ENCODE results near the gene CDH23. TPM values are rescaled to one million over a fixed set of nuclear protein-coding genes. Genes with fewer than 3 reads are reported as not detected.

Gene CDH23
- total and polyA plus RNA-seq, 2 of the 8 experiments (the other 6 are each of a cell fraction or from before 2014, with no cell fraction given), result 1.9 to 4.9 TPM

GRCh38 chr10:71734797-71735196, 338.1 kb downstream of the CDH23 start:
- WGBS, 2 experiments (ENCODE audit: extremely low coverage in 1 of 2, insufficient coverage in 1 of 2, insufficient read length in 1 of 2, insufficient replicate concordance in 2 of 2, low coverage in 1 of 2, low lambda C conversion rate in 2 of 2, missing lambda C conversion rate in 1 of 2), result 90% methylated on average over 3 of the region's 5 CpGs; no CpG with 5 or more reads in 1 of the 2 experiments
- no peak for FAIRE-seq
- CTCF ChIA-PET (ENCODE audit: partially characterized antibody), result interaction anchor here (0.9 kb wide), 1 partner anchor 12 kb away, joined by 5 read pairs; no protein-coding TSS in a partner anchor
- TF ChIP-seq TEAD4 (IDR thresholded peaks at IDR 0.05; ENCODE audit: low read depth, low read length) (no peak), TAF7 (optimal IDR thresholded peaks at IDR 0.05; ENCODE audit: borderline replicate concordance, low read depth, low read length) (no peak), JUND (IDR thresholded peaks at IDR 0.05; ENCODE audit: low read length) (no peak), CREB1 (IDR thresholded peaks at IDR 0.05) (no peak), NRF1 (IDR thresholded peaks at IDR 0.05; ENCODE audit: low read depth, low read length) (no peak), EGR1 (IDR thresholded peaks at IDR 0.05; ENCODE audit: borderline replicate concordance, low read depth, low read length) (no peak), SP1 (IDR thresholded peaks at IDR 0.05; ENCODE audit: low read depth, low read length) (no peak), RBBP5 (IDR thresholded peaks at IDR 0.05; ENCODE audit: borderline replicate concordance, low read depth, low read length) (no peak), EP300 (IDR thresholded peaks at IDR 0.05; ENCODE audit: borderline replicate concordance in 1 of 2, low read depth in 2 of 2, low read length in 2 of 2) (no peak), SP4 (IDR thresholded peaks at IDR 0.05; ENCODE audit: low read length) (no peak), RNF2 (IDR thresholded peaks at IDR 0.05; ENCODE audit: borderline replicate concordance, low read depth, low read length, missing control alignments, poor library complexity, severe bottlenecking) (no peak), GTF2F1 (IDR thresholded peaks at IDR 0.05; ENCODE audit: borderline replicate concordance, low read depth, low read length) (no peak)

More at GRCh38 chr10:71734797-71735196, 338.1 kb downstream of the CDH23 start:
- Histone ChIP-seq H4K20me1 (replicated peaks in 1 of 2; ENCODE audit: control insufficient read depth in 1 of 2, insufficient read depth in 2 of 2, low read length in 2 of 2) (no peaks in the 10 kb centered on the region), H3K56ac (replicated peaks; ENCODE audit: insufficient read length, low read depth, low read length) (no peak overlapping the region), H4K91ac (replicated peaks; ENCODE audit: insufficient read length, low read length) (no peak overlapping the region), H2BK5ac (ENCODE audit: low read depth, low read length) (no peak overlapping the region), H3K27me3 (replicated peaks in 1 of 4; ENCODE audit: control insufficient read depth in 3 of 4, extremely low read depth in 1 of 4, insufficient read depth in 3 of 4, low read length in 3 of 4) (no peaks in the 10 kb centered on the region), H3K4me3 (ENCODE audit: extremely low read depth in 1 of 4, insufficient read depth in 2 of 4, low read depth in 3 of 4, low read length in 4 of 4) (no peak overlapping the region), H3K18ac (ENCODE audit: extremely low read depth, low read length) (no peak overlapping the region), H3K9me3 (ENCODE audit: insufficient read depth in 2 of 2, low read depth in 1 of 2, low read length in 1 of 2) (no peaks in the 10 kb centered on the region), H3K36me3 (ENCODE audit: control insufficient read depth in 2 of 4, insufficient read depth in 4 of 4, low read length in 3 of 4) (no peaks in the 10 kb centered on the region), H2BK20ac (ENCODE audit: low read length) (no peak overlapping the region), H3K27ac (ENCODE audit: low read depth, low read length) (no peak overlapping the region), H2AFZ (ENCODE audit: low read length) (no peak overlapping the region), H4K8ac (ENCODE audit: extremely low read depth, insufficient read depth, low read length) (no peak overlapping the region), H3K4me1 (replicated peaks in 1 of 4; ENCODE audit: control insufficient read depth in 3 of 4, insufficient read depth in 4 of 4, low read length in 3 of 4) (peaks cover 0 to 9% (median 4%) of the 10 kb centered on the region in 4 experiments; a peak in 4 of 7 replicates), H3K23me2 (ENCODE audit: low read depth, low read length) (no peaks in the 10 kb centered on the region), H3K9ac (replicated peaks in 1 of 4; ENCODE audit: extremely low read depth in 1 of 4, low read depth in 3 of 4, low read length in 3 of 4) (no peak overlapping the region), H2BK12ac (ENCODE audit: low read depth, low read length) (no peak overlapping the region), H2BK15ac (ENCODE audit: low read length) (no peak overlapping the region), H3K23ac (ENCODE audit: insufficient read length) (no peak overlapping the region), H4K5ac (ENCODE audit: insufficient read length, low read depth, low read length) (no peak overlapping the region), H3K79me1 (ENCODE audit: low read depth, low read length) (no peaks in the 10 kb centered on the region), H3K4ac (replicated peaks; ENCODE audit: insufficient read length, low read depth, low read length) (no peak overlapping the region), H3K4me2 (ENCODE audit: insufficient read depth in 1 of 2, low read depth in 2 of 2, low read length in 2 of 2) (no peak overlapping the region), H2BK120ac (replicated peaks; ENCODE audit: low read depth, low read length) (no peak overlapping the region), H3K79me2 (ENCODE audit: control insufficient read depth in 1 of 2, insufficient read depth in 2 of 2, low read length in 2 of 2) (no peaks in the 10 kb centered on the region), H3K14ac (ENCODE audit: insufficient read length) (no peak overlapping the region), H2AK5ac (ENCODE audit: low read depth, low read length) (no peak overlapping the region)
- POLR2A ChIA-PET (ENCODE audit: partially characterized antibody), result no interaction called here
- no peak for DNase-seq (ENCODE audit: low read depth in 1 of 2, low spot score in 2 of 2)
